CD8-positive, alpha-beta memory T cell (primary cell): ENCODE results near the gene SORBS2. TPM values are rescaled to one million over a fixed set of nuclear protein-coding genes. Genes with fewer than 3 reads are reported as not detected.

Experiments used
- CTCF ChIA-PET: fragments of 350-600 bp; sonication (Branson Sonifier 250); formaldehyde crosslinking; loops from one replicate; lab custom pipeline; 2021; ENCODE audit warnings: antibody characterized with exemption; lab: Charles Lee
- POLR2A ChIA-PET: fragments of 350-600 bp; sonication (Branson Sonifier 250); formaldehyde crosslinking; loops from one replicate; lab custom pipeline; 2021; ENCODE audit warnings: antibody characterized with exemption; lab: Charles Lee
- DNase-seq, 5 donors: peaks; one replicate each; pipeline versions ENCODE4 v3.0.0 to v3.0.0-alpha.2; 2020 to 2022; ENCODE audit warnings: mixed read lengths in 1 of 5
- H3K27ac ChIP-seq: one replicate; pipeline ENCODE4 v1.7.0; 2013; ENCODE audit warnings: low read depth, mild to moderate bottlenecking, low read length, moderate library complexity
- H3K27me3 ChIP-seq: 2 replicates; pipeline ENCODE4 v1.7.0; 2013; ENCODE audit warnings: low read length, mild to moderate bottlenecking; ENCODE audit not compliant: insufficient read depth, poor library complexity, severe bottlenecking
- H3K36me3 ChIP-seq: 2 replicates; pipeline ENCODE4 v1.7.0; 2013; ENCODE audit warnings: mild to moderate bottlenecking, low read length, moderate library complexity; ENCODE audit not compliant: insufficient read depth
- H3K4me1 ChIP-seq: 2 replicates; pipeline ENCODE4 v1.7.0; 2013; ENCODE audit warnings: mild to moderate bottlenecking, low read length, moderate library complexity; ENCODE audit not compliant: insufficient read depth
- H3K4me3 ChIP-seq: 2 replicates; pipeline ENCODE4 v1.7.0; 2013; ENCODE audit warnings: mild to moderate bottlenecking, low read length
- H3K9me3 ChIP-seq: 2 replicates; pipeline ENCODE4 v1.7.0; 2013; ENCODE audit warnings: mild to moderate bottlenecking, low read length
- H3K27ac Mint-ChIP-seq, 8 donors: one replicate each; pipeline ENCODE4 v1.8.0; 2020 to 2021; ENCODE audit warnings: mixed read lengths in 8 of 8, mild to moderate bottlenecking in 6 of 8, inconsistent platforms in 3 of 8, moderate library complexity in 3 of 8
- H3K27me3 Mint-ChIP-seq, 2 donors: one replicate each; pipeline ENCODE4 v1.8.0; 2020 to 2021; ENCODE audit warnings: mixed read lengths in 2 of 2, mild to moderate bottlenecking in 1 of 2, moderate library complexity in 1 of 2
- H3K36me3 Mint-ChIP-seq, 3 donors: one replicate each; pipeline ENCODE4 v1.8.0; 2020 to 2021; ENCODE audit warnings: mixed read lengths in 3 of 3, inconsistent platforms in 1 of 3, mild to moderate bottlenecking in 1 of 3
- H3K4me1 Mint-ChIP-seq, 3 donors: one replicate each; pipeline ENCODE4 v1.8.0; 2020 to 2021; ENCODE audit warnings: mixed read lengths in 3 of 3, inconsistent platforms in 1 of 3, mild to moderate bottlenecking in 1 of 3
- H3K4me3 Mint-ChIP-seq, 7 donors: one replicate each; pipeline ENCODE4 v1.8.0; 2020 to 2021; ENCODE audit warnings: mixed read lengths in 7 of 7, mild to moderate bottlenecking in 6 of 7, moderate library complexity in 4 of 7, inconsistent platforms in 2 of 7
- H3K9me3 Mint-ChIP-seq, 5 donors: one replicate each; pipeline ENCODE4 v1.8.0; 2020 to 2022; ENCODE audit warnings: mixed read lengths in 5 of 5, mild to moderate bottlenecking in 3 of 5, moderate library complexity in 2 of 5, inconsistent platforms in 1 of 5
- polyA plus RNA-seq: library from polyadenylated mRNA; unstranded; fragments of 300-500 nt; fragmentation: Illumina TruSeq; gene quantifications from one replicate; pipeline ENCODE4 v1.2.3, GENCODE V29; 2021
- total RNA-seq, 2 experiments: library from RNA; stranded (reverse); gene quantifications; one replicate each; pipeline ENCODE4 v1.2.3, GENCODE V29; 2021

The SORBS2 gene
- total and polyA plus RNA-seq, 3 experiments from 2014 or later, result not detected

DNA sequence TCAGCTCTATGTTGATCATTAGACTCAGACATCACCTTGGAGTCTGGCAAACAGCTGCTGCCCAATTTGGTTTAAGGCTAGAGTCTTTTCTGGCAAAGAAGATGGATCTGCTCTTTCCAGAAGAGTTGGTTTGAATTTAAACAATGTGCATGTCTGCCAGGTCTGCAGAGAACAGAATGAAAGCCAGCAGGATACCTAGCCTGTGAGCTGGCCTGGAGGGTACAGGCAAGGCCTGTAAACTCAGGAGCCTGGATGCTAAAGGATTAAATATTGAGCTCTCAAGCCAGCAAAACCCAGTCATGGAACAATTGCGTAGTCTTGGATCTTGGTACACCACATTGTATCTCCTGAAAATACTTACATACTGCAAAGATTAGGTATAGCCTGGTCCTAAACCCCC, 261.1 kb downstream of the SORBS2 start:
- H3K4me3 Mint-ChIP-seq, result no peak overlapping the region
- peaks cover 1 to 4% of the 10 kb centered on the region in 2 donors for H3K27me3 Mint-ChIP-seq
- Histone ChIP-seq H3K27ac (no peak overlapping the region), H3K27me3 (no peaks in the 10 kb centered on the region), H3K36me3 (no peaks in the 10 kb centered on the region), H3K4me1 (no peaks in the 10 kb centered on the region), H3K4me3 (no peak overlapping the region), H3K9me3 (no peaks in the 10 kb centered on the region)
- H3K9me3 Mint-ChIP-seq, result no peaks in the 10 kb centered on the region
- H3K36me3 Mint-ChIP-seq, result no peaks in the 10 kb centered on the region
- POLR2A ChIA-PET, result no interaction called here
- CTCF ChIA-PET, result no interaction called here
- H3K4me1 Mint-ChIP-seq, result no peaks in the 10 kb centered on the region
- H3K27ac Mint-ChIP-seq, result no peak overlapping the region
- no peak for DNase-seq

DNA sequence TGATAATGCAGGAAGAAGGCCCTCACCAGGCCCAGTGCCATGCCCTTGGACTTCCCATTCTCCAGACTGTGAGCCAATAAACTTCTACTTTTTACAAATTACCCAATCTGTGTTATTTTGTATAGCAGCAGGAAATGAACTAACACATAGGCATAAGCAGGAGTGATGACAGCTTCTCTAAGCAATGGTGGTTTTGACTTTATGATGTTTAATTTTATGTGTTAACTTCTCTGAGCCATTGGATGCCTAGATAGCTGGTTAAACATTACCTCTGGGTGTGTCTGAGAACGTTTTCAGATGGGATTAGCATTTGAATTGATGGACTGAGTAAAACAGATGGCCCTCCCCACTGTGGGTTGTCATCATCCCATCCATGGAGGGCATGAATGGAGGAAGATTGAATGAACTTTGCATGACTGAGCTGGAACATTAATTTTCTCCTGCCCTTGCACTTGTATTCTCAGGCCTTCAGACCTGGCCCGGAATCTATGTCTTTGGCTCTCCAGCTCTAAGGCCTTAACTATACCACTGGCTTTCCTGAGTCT, 262.8 kb downstream of the SORBS2 start:
- Histone ChIP-seq H3K27ac (no peak overlapping the region), H3K27me3 (no peaks in the 10 kb centered on the region), H3K4me3 (no peak overlapping the region), H3K4me1 (no peaks in the 10 kb centered on the region), H3K36me3 (no peaks in the 10 kb centered on the region), H3K9me3 (no peaks in the 10 kb centered on the region)
- H3K4me3 Mint-ChIP-seq, result no peak overlapping the region
- DNase-seq, result no peak
- H3K27me3 Mint-ChIP-seq, result peaks cover 1 to 4% of the 10 kb centered on the region in 2 donors
- no peaks in the 10 kb centered on the region for H3K4me1 Mint-ChIP-seq
- H3K27ac Mint-ChIP-seq, result no peak overlapping the region
- no peaks in the 10 kb centered on the region for H3K36me3 Mint-ChIP-seq
- CTCF ChIA-PET, result no interaction called here
- no peaks in the 10 kb centered on the region for H3K9me3 Mint-ChIP-seq
- POLR2A ChIA-PET, result no interaction called here

DNA sequence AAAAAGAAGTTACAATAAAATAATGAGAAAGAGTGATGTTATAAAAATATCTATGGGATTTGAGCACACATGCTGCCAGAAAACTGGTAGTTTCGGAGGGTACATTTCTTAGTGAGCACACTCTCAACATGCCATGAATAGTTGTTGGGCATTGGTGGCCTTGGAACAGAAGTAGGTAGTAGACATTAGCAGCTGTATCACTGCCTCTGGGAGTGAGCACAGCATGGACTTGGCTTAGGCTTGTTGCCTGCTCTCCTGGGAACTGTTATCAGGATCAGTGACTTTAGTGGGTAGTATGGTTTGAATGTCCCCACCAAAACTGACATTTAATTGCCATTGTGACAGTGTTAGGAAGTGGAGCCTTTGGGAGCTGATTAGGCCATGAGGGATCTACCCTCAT, 263.4 kb downstream of the SORBS2 start:
- Mint-ChIP-seq H3K4me1 (no peaks in the 10 kb centered on the region), H3K4me3 (no peak overlapping the region), H3K9me3 (no peaks in the 10 kb centered on the region), H3K27me3 (peaks cover 1 to 4% of the 10 kb centered on the region in 2 donors), H3K27ac (no peak overlapping the region), H3K36me3 (no peaks in the 10 kb centered on the region)
- no peaks in the 10 kb centered on the region for H3K27me3 ChIP-seq
- ChIA-PET CTCF (no interaction called here), POLR2A (no interaction called here)
- no peak for DNase-seq
- H3K9me3 ChIP-seq, result no peaks in the 10 kb centered on the region
- no peak overlapping the region for H3K27ac ChIP-seq
- no peak overlapping the region for H3K4me3 ChIP-seq
- H3K4me1 ChIP-seq, result no peaks in the 10 kb centered on the region
- no peaks in the 10 kb centered on the region for H3K36me3 ChIP-seq

DNA sequence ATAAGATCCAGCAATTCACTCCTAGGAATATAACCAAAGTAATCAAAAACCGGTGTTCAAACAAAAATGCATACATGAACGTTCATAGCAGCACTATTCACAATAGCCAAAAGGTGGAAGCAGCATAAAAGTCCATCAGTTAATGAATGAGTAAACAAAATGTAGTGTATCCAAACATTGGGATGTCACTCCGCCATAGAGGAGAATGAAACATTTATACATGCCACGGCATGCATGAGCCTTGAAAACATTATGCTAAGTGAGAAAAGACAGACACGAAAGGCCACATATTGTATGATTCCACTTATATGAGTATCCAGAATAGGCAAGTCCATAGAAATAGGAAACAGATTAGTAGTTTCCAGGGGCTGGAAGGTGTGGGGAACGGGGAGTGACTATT, 265.7 kb downstream of the SORBS2 start:
- H3K27ac ChIP-seq, result no peak overlapping the region
- ChIA-PET CTCF (no interaction called here), POLR2A (no interaction called here)
- Mint-ChIP-seq H3K4me3 (no peak overlapping the region), H3K4me1 (no peaks in the 10 kb centered on the region), H3K36me3 (no peaks in the 10 kb centered on the region), H3K9me3 (no peaks in the 10 kb centered on the region), H3K27ac (no peak overlapping the region), H3K27me3 (peaks cover 6 to 10% of the 10 kb centered on the region in 2 donors)
- H3K4me1 ChIP-seq, result no peaks in the 10 kb centered on the region
- no peaks in the 10 kb centered on the region for H3K36me3 ChIP-seq
- H3K4me3 ChIP-seq, result no peak overlapping the region
- H3K27me3 ChIP-seq, result no peaks in the 10 kb centered on the region
- no peaks in the 10 kb centered on the region for H3K9me3 ChIP-seq
- no peak for DNase-seq

DNA sequence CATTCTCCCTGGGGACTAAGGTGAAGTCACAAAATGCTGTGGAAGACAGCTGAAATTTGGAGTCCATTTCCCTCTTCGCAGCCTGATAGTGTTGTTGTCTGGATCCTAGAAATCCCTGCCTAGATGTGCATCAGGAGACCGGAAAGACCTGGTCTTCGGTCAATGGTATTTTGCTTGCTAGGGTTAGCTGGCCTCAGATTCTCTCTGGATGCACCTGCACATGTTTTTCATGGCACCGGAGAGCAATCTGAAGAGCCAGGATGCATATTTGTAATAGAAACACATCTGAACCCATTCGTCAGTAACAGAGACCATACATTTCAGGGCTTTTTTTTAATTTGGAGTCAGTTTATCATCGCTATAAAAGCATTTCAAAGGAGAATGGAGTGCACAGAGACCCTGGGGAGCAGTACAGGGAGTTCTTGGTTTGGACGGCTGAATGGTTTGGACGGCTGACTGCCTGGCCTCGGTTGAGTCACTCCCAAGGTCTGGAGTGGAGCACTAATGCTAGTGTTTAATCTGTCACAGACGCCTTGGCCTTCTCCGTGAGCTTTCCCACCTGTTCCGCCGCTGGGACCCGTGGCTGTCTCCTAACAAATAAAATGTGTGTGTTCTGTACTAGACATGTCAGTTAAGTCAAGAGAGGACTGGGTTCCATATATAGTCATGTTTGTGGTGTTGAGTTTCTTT, 269.2 kb downstream of the SORBS2 start:
- CTCF ChIA-PET, result no interaction called here
- no peak for DNase-seq
- POLR2A ChIA-PET, result no interaction called here

DNA sequence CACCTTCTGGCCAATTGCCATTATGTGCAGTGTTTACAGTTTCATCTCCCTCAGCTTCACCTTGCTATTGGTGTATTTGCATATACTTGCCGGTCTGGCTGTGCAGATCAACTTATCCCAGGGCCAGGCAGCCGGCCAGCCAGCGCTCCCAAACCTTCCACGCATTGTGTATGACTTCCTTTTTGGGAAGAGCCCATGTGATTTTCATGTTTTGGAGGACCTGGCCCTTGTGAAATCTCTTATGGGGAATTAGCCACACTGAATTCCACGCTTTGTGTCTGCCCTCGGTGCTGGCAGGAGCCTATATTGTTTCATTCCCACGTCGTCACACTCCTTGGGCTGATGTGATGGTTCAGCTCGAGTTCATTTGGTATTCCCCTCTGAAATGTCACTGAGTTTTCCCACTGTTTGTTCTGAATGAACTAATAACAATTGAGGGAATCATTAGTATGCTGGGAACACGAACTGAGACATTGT, 270.7 kb downstream of the SORBS2 start:
- no peak overlapping the region for H3K4me3 Mint-ChIP-seq
- Histone ChIP-seq H3K4me3 (no peak overlapping the region), H3K9me3 (no peaks in the 10 kb centered on the region), H3K36me3 (no peaks in the 10 kb centered on the region), H3K27ac (no peak overlapping the region), H3K27me3 (peaks cover 5% of the 10 kb centered on the region), H3K4me1 (no peaks in the 10 kb centered on the region)
- H3K36me3 Mint-ChIP-seq, result no peaks in the 10 kb centered on the region
- POLR2A ChIA-PET, result no interaction called here
- H3K4me1 Mint-ChIP-seq, result no peaks in the 10 kb centered on the region
- no peaks in the 10 kb centered on the region for H3K9me3 Mint-ChIP-seq
- no peak overlapping the region for H3K27ac Mint-ChIP-seq
- DNase-seq, result no peak
- H3K27me3 Mint-ChIP-seq, result peaks cover 13 to 20% of the 10 kb centered on the region in 2 donors
- CTCF ChIA-PET, result no interaction called here

More for the DNA sequence above, 269.2 kb downstream of the SORBS2 start:
- peaks cover 5% of the 10 kb centered on the region for H3K27me3 ChIP-seq
- Mint-ChIP-seq H3K9me3 (no peaks in the 10 kb centered on the region), H3K4me3 (no peak overlapping the region), H3K36me3 (no peaks in the 10 kb centered on the region), H3K27ac (no peak overlapping the region), H3K4me1 (no peaks in the 10 kb centered on the region), H3K27me3 (peaks cover 7 to 14% of the 10 kb centered on the region in 2 donors)
- no peak overlapping the region for H3K4me3 ChIP-seq
- H3K36me3 ChIP-seq, result no peaks in the 10 kb centered on the region
- H3K9me3 ChIP-seq, result no peaks in the 10 kb centered on the region
- H3K27ac ChIP-seq, result no peak overlapping the region
- H3K4me1 ChIP-seq, result no peaks in the 10 kb centered on the region

DNA sequence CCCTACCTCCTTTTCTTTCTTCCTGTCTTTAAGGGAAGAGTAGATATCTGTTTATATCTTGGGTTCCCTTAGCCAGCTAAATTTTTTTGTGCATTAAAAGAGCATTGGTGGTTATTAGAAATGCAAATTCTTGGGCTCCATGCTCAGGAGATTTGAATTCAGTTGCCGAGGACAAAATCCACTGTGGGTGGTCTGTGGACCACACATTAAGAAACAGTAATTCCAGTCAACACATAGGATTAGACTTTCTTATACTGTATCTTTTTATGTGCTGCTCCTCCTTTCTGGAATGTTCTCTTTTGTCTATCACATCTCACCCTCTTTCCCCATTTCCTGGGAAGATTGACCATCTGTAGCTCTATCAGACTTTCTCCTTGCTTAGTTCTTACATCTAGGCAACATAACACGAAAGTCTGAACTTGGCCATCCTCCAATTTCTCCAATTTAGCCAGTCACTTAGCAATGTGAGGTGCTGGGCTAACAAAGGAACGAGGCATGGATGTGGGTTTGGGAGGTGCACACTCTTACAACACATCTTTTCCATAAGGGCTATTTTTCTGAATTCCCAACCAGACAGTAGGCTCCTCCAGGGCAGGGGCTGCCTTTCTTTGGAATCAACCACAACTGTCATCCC, 271.4 kb downstream of the SORBS2 start:
- H3K9me3 Mint-ChIP-seq, result no peaks in the 10 kb centered on the region
- POLR2A ChIA-PET, result no interaction called here
- Histone ChIP-seq H3K4me3 (no peak overlapping the region), H3K27ac (no peak overlapping the region), H3K4me1 (no peaks in the 10 kb centered on the region), H3K27me3 (peaks cover 5% of the 10 kb centered on the region), H3K9me3 (no peaks in the 10 kb centered on the region), H3K36me3 (no peaks in the 10 kb centered on the region)
- H3K27ac Mint-ChIP-seq, result no peak overlapping the region
- CTCF ChIA-PET, result no interaction called here
- no peaks in the 10 kb centered on the region for H3K36me3 Mint-ChIP-seq
- H3K4me1 Mint-ChIP-seq, result peaks cover 3 to 5% (median 5%) of the 10 kb centered on the region in 3 donors
- H3K4me3 Mint-ChIP-seq, result no peak overlapping the region
- peaks cover 19 to 27% of the 10 kb centered on the region in 2 donors for H3K27me3 Mint-ChIP-seq
- no peak for DNase-seq

DNA sequence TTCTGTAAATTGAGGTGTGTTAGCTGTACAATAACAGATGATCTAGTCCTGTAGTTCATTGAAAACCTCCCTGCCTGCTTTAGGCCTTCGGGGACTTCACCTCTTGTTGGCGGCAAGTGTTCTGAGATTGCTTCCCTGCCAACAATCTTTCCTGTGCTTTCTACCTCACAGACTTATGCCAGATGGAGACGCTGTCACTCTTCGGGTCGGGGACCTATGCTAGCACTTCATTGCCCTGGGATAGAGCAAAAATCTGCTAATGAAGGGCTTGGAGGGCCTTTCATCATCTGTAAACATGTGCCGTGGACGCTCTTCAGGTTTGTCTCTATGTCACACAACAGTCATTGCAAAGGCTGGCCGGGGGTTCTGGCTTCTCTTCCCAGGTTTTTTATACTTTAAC, 272.0 kb downstream of the SORBS2 start:
- Mint-ChIP-seq H3K9me3 (no peaks in the 10 kb centered on the region), H3K27me3 (peaks cover 20 to 29% of the 10 kb centered on the region in 2 donors), H3K4me1 (peaks cover 3 to 7% (median 7%) of the 10 kb centered on the region in 3 donors), H3K4me3 (no peak overlapping the region), H3K36me3 (no peaks in the 10 kb centered on the region), H3K27ac (no peak overlapping the region)
- no peak overlapping the region for H3K27ac ChIP-seq
- ChIA-PET POLR2A (no interaction called here), CTCF (no interaction called here)
- no peak for DNase-seq
- no peaks in the 10 kb centered on the region for H3K4me1 ChIP-seq
- H3K36me3 ChIP-seq, result no peaks in the 10 kb centered on the region
- no peaks in the 10 kb centered on the region for H3K9me3 ChIP-seq
- H3K27me3 ChIP-seq, result peaks cover 5% of the 10 kb centered on the region
- H3K4me3 ChIP-seq, result no peak overlapping the region
